HL-60 (cell line): Measurements from ENCODE around the gene CD3E.

Experiments used
- GABPA ChIP-seq: IDR thresholded peaks from 2 replicates; pipeline ENCODE4 v1.6.1; 2012; ENCODE audit warnings: low read depth
- POLR2AphosphoS5 ChIP-seq: IDR thresholded peaks from 2 replicates; pipeline ENCODE4 v1.6.1; 2012; ENCODE audit warnings: low read depth
- SPI1 ChIP-seq: IDR thresholded peaks from 2 replicates; pipeline ENCODE4 v1.6.1; 2012; ENCODE audit warnings: low read depth, mild to moderate bottlenecking, borderline replicate concordance
- TF ChIP-seq, protein P1 (sequence below): IDR thresholded peaks from one replicate; pipeline ENCODE4 v1.5.1; 2011; ENCODE audit warnings: low read length, control low read depth, inconsistent platforms; ENCODE audit not compliant: insufficient read depth

DNA sequence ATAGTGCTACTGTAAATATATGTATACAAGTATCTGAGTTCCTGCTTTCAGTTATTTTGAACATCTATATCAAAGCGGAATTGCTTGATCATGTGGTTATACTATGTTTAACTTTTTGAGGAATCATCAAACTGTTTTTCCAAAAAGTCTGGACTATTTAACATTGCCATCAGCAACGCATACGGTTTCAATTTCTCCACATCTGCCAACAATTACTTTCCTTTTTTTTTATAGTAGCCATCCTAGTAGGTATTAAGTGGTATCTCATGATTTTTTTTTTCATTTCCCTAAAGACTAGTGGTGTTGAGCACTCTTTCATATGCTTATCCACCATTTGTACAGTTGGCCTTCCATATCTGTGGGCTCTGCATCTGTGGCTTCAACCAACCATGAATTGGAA is 53.5 kb downstream of the CD3E start:
- TF ChIP-seq, protein P1, sequence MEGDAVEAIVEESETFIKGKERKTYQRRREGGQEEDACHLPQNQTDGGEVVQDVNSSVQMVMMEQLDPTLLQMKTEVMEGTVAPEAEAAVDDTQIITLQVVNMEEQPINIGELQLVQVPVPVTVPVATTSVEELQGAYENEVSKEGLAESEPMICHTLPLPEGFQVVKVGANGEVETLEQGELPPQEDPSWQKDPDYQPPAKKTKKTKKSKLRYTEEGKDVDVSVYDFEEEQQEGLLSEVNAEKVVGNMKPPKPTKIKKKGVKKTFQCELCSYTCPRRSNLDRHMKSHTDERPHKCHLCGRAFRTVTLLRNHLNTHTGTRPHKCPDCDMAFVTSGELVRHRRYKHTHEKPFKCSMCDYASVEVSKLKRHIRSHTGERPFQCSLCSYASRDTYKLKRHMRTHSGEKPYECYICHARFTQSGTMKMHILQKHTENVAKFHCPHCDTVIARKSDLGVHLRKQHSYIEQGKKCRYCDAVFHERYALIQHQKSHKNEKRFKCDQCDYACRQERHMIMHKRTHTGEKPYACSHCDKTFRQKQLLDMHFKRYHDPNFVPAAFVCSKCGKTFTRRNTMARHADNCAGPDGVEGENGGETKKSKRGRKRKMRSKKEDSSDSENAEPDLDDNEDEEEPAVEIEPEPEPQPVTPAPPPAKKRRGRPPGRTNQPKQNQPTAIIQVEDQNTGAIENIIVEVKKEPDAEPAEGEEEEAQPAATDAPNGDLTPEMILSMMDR, result no peak
- TF ChIP-seq SPI1 (no peak), GABPA (no peak), POLR2AphosphoS5 (no peak)
